GM23338 (cell line): ENCODE data around the gene ZFHX3. TPM values are rescaled to one million over a fixed set of nuclear protein-coding genes. Genes with fewer than 3 reads are reported as not detected.

Experiments
- ATAC-seq: fragments of 200-7000 bp; cut with Tn5 transposase; 3 replicates; pipeline ENCODE4 v1.9.1; 2020
- DNase-seq: peaks from one replicate; pipeline ENCODE4 v3.0.0-alpha.2; 2015; ENCODE audit warnings: low spot score
- H2AFZ ChIP-seq: fragments of 200-600 bp; sonication (generic); 2 replicates; pipeline ENCODE4 v1.8.0; 2016; ENCODE audit warnings: antibody characterized with exemption, mild to moderate bottlenecking, moderate library complexity
- H3F3A ChIP-seq: fragments of 200-600 bp; sonication (generic); replicated peaks from 2 replicates; pipeline ENCODE4 v1.8.0; 2017; ENCODE audit warnings: antibody characterized with exemption, mixed run types, low read depth
- H3K27ac ChIP-seq: fragments of 200-600 bp; sonication (generic); 2 replicates; pipeline ENCODE4 v1.6.1; 2016; ENCODE audit warnings: low read depth
- H3K27me3 ChIP-seq: fragments of 200-600 bp; sonication (generic); 2 replicates; pipeline ENCODE4 v1.8.0; 2016; ENCODE audit warnings: mild to moderate bottlenecking, mixed run types, moderate library complexity; ENCODE audit not compliant: insufficient read depth
- H3K36me3 ChIP-seq: fragments of 200-600 bp; sonication (generic); 2 replicates; pipeline ENCODE4 v1.8.0; 2016; ENCODE audit warnings: mild to moderate bottlenecking; ENCODE audit not compliant: insufficient read depth
- H3K4me1 ChIP-seq: fragments of 200-600 bp; sonication (generic); 2 replicates; pipeline ENCODE4 v1.8.0; 2016; ENCODE audit warnings: mild to moderate bottlenecking, moderate library complexity; ENCODE audit not compliant: insufficient read depth
- H3K4me2 ChIP-seq: fragments of 200-600 bp; sonication (generic); 2 replicates; pipeline ENCODE4 v1.7.1; 2017; ENCODE audit warnings: mixed run types
- H3K4me3 ChIP-seq: fragments of 200-600 bp; sonication (generic); 2 replicates; pipeline ENCODE4 v1.6.1; 2016; ENCODE audit warnings: mixed run types
- H3K79me2 ChIP-seq: fragments of 200-600 bp; sonication (generic); replicated peaks from 2 replicates; pipeline ENCODE4 v1.8.0; 2017; ENCODE audit warnings: mild to moderate bottlenecking; ENCODE audit not compliant: insufficient read depth
- H3K9me2 ChIP-seq: fragments of 200-600 bp; sonication (generic); 2 replicates; pipeline ENCODE4 v1.8.0; 2017; ENCODE audit not compliant: insufficient read depth
- H4K20me1 ChIP-seq: fragments of 200-600 bp; sonication (generic); replicated peaks from 2 replicates; pipeline ENCODE4 v1.8.0; 2017; ENCODE audit warnings: mild to moderate bottlenecking; ENCODE audit not compliant: insufficient read depth
- H3K27ac Mint-ChIP-seq: 2 replicates; pipeline ENCODE4 v1.8.0; 2020; ENCODE audit warnings: inconsistent platforms, mild to moderate bottlenecking, moderate library complexity, mixed read lengths
- H3K27me3 Mint-ChIP-seq: 3 replicates; pipeline ENCODE4 v1.8.0; 2022; ENCODE audit warnings: low read depth, mild to moderate bottlenecking, moderate library complexity, mixed read lengths, inconsistent platforms; ENCODE audit not compliant: insufficient read depth, poor library complexity
- H3K36me3 Mint-ChIP-seq: 3 replicates; pipeline ENCODE4 v1.8.0; 2021; ENCODE audit warnings: low read depth, mild to moderate bottlenecking, inconsistent platforms, moderate library complexity, mixed read lengths
- H3K4me1 Mint-ChIP-seq: 3 replicates; pipeline ENCODE4 v1.8.0; 2020; ENCODE audit warnings: mild to moderate bottlenecking, inconsistent platforms, mixed read lengths
- H3K4me3 Mint-ChIP-seq: 3 replicates; pipeline ENCODE4 v1.8.0; 2021; ENCODE audit warnings: moderate library complexity, mild to moderate bottlenecking, inconsistent platforms, mixed read lengths
- H3K9me3 Mint-ChIP-seq: 3 replicates; pipeline ENCODE4 v1.8.0; 2020; ENCODE audit warnings: moderate library complexity, mild to moderate bottlenecking, inconsistent platforms, mixed read lengths
- CREB1 ChIP-seq: fragments of 250-450 bp; sonication (Bioruptor Pico); IDR thresholded peaks from 2 replicates; pipeline ENCODE4 v1.5.0; 2020; ENCODE audit warnings: low read depth, mild to moderate bottlenecking, moderate library complexity
- EZH2 ChIP-seq: fragments of 200-600 bp; sonication (generic); IDR thresholded peaks from one replicate; pipeline ENCODE4 v1.8.0; 2017; ENCODE audit warnings: antibody characterized with exemption, mild to moderate bottlenecking, low read depth; ENCODE audit not compliant: unreplicated experiment
- EZH2phosphoT487 ChIP-seq: fragments of 200-600 bp; sonication (generic); IDR thresholded peaks from one replicate; pipeline ENCODE4 v1.8.1; 2018; ENCODE audit warnings: antibody characterized with exemption; ENCODE audit not compliant: unreplicated experiment
- JUNB ChIP-seq: IDR thresholded peaks from one replicate; pipeline ENCODE4 v1.6.1; 2016; ENCODE audit warnings: antibody characterized with exemption; ENCODE audit not compliant: unreplicated experiment
- NANOG ChIP-seq: IDR thresholded peaks from 2 replicates; pipeline ENCODE4 v1.6.1; 2016; ENCODE audit warnings: antibody characterized with exemption, borderline replicate concordance
- POLR2AphosphoS5 ChIP-seq: IDR thresholded peaks from 2 replicates; pipeline ENCODE4 v1.6.1; 2016; ENCODE audit warnings: antibody characterized with exemption, low read depth
- STAT1 ChIP-seq: IDR thresholded peaks from one replicate; pipeline ENCODE4 v1.6.1; 2016; ENCODE audit warnings: antibody characterized with exemption; ENCODE audit not compliant: unreplicated experiment
- ZNF114 ChIP-seq: fragments of 250-450 bp; sonication (Bioruptor Pico); IDR thresholded peaks from 2 replicates; pipeline ENCODE4 v1.5.0; 2020; ENCODE audit warnings: mild to moderate bottlenecking, moderate library complexity
- ZNF331 ChIP-seq: fragments of 250-450 bp; sonication (Bioruptor Pico); IDR thresholded peaks from 2 replicates; pipeline ENCODE4 v1.5.0; 2020; ENCODE audit warnings: low read depth, mild to moderate bottlenecking, moderate library complexity
- polyA plus RNA-seq: library from polyadenylated mRNA; unstranded; fragments of >200 nt; fragmentation: Nextera tagmentation; extraction: Ambion mirVana; gene quantifications from 2 replicates; pipeline ENCODE4 v1.2.1, GENCODE V29; 2016
- total RNA-seq: library from RNA; depleted of rRNA; stranded (reverse); fragments of >200 nt; shearing (Covaris generic); gene quantifications from 2 replicates; pipeline ENCODE4 v1.2.3, GENCODE V29; 2014
- TF ChIP-seq, protein P1 (sequence below): IDR thresholded peaks from 2 replicates; pipeline ENCODE4 v1.6.1; 2016; ENCODE audit warnings: antibody characterized with exemption
- TF ChIP-seq, protein P2 (sequence below): fragments of 250-450 bp; sonication (Bioruptor Pico); IDR thresholded peaks from 2 replicates; pipeline ENCODE4 v1.5.0; 2020; ENCODE audit warnings: mild to moderate bottlenecking, moderate library complexity
- TF ChIP-seq, protein P3 (sequence below), 2 experiments: fragments of 200-600 bp in 1 of 2; sonication (generic) in 1 of 2; conservative IDR thresholded peaks; 2 replicates each; pipeline versions ENCODE4 v1.5.1 to v1.6.1; 2016 to 2017; ENCODE audit warnings: antibody characterized with exemption in 2 of 2, low read depth in 2 of 2, mild to moderate bottlenecking in 2 of 2, moderate library complexity in 1 of 2
- TF ChIP-seq, protein P4 (sequence below): IDR thresholded peaks from one replicate; pipeline ENCODE4 v1.6.1; 2018; ENCODE audit warnings: antibody characterized with exemption; ENCODE audit not compliant: unreplicated experiment

The ZFHX3 gene
- total and polyA plus RNA-seq, 2 experiments from 2014 or later: 1.0 to 1.5 TPM

DNA sequence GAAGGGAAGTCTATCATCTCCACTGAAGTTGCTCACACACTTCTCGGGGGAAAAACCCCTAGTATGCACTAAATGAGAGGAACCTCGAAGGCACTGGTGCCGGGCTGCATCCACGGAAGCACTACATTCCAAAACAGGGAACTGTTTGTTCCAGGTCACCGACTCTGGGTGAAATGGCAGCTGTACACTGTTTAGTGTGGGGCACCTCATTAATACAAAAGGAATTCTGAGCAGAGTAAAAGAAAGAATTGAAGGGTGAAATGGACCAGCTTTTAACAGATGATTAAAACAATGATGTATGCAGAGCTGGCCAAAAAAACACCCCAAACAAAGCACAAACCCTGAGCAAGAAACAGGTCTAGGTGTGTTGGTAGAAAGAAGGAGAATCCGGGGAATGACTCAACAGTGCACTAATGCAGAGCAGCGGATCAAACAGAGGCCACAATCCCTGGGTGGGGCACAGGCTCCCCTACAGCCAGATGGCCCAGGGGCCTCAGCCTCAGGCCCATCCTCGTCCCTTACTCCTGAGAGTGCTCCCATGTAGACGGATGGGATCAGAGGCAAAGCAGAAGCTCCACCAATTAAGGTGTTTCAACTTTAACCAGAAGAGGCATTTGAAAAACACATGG lies 161.5 kb downstream of the ZFHX3 start:
- Histone ChIP-seq H3K4me2 (no peak overlapping the region), H2AFZ (no peak overlapping the region), H3K27ac (no peak overlapping the region), H3F3A (no peaks in the 10 kb centered on the region), H3K36me3 (no peaks in the 10 kb centered on the region), H3K4me3 (no peak overlapping the region), H4K20me1 (no peaks in the 10 kb centered on the region), H3K9me2 (no peaks in the 10 kb centered on the region), H3K79me2 (no peaks in the 10 kb centered on the region), H3K27me3 (no peaks in the 10 kb centered on the region), H3K4me1 (no peaks in the 10 kb centered on the region)
- Mint-ChIP-seq H3K4me3 (no peak overlapping the region), H3K4me1 (no peaks in the 10 kb centered on the region), H3K27ac (no peak overlapping the region), H3K27me3 (peaks cover 10% of the 10 kb centered on the region), H3K9me3 (no peaks in the 10 kb centered on the region; the same call in 2 of the 3 replicates), H3K36me3 (no peaks in the 10 kb centered on the region; the same call in 2 of the 3 replicates)
- ATAC-seq: no peak
- TF ChIP-seq, protein P1, sequence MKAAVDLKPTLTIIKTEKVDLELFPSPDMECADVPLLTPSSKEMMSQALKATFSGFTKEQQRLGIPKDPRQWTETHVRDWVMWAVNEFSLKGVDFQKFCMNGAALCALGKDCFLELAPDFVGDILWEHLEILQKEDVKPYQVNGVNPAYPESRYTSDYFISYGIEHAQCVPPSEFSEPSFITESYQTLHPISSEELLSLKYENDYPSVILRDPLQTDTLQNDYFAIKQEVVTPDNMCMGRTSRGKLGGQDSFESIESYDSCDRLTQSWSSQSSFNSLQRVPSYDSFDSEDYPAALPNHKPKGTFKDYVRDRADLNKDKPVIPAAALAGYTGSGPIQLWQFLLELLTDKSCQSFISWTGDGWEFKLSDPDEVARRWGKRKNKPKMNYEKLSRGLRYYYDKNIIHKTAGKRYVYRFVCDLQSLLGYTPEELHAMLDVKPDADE: no peak
- TF ChIP-seq EZH2phosphoT487: no peak
- TF ChIP-seq, protein P2, sequence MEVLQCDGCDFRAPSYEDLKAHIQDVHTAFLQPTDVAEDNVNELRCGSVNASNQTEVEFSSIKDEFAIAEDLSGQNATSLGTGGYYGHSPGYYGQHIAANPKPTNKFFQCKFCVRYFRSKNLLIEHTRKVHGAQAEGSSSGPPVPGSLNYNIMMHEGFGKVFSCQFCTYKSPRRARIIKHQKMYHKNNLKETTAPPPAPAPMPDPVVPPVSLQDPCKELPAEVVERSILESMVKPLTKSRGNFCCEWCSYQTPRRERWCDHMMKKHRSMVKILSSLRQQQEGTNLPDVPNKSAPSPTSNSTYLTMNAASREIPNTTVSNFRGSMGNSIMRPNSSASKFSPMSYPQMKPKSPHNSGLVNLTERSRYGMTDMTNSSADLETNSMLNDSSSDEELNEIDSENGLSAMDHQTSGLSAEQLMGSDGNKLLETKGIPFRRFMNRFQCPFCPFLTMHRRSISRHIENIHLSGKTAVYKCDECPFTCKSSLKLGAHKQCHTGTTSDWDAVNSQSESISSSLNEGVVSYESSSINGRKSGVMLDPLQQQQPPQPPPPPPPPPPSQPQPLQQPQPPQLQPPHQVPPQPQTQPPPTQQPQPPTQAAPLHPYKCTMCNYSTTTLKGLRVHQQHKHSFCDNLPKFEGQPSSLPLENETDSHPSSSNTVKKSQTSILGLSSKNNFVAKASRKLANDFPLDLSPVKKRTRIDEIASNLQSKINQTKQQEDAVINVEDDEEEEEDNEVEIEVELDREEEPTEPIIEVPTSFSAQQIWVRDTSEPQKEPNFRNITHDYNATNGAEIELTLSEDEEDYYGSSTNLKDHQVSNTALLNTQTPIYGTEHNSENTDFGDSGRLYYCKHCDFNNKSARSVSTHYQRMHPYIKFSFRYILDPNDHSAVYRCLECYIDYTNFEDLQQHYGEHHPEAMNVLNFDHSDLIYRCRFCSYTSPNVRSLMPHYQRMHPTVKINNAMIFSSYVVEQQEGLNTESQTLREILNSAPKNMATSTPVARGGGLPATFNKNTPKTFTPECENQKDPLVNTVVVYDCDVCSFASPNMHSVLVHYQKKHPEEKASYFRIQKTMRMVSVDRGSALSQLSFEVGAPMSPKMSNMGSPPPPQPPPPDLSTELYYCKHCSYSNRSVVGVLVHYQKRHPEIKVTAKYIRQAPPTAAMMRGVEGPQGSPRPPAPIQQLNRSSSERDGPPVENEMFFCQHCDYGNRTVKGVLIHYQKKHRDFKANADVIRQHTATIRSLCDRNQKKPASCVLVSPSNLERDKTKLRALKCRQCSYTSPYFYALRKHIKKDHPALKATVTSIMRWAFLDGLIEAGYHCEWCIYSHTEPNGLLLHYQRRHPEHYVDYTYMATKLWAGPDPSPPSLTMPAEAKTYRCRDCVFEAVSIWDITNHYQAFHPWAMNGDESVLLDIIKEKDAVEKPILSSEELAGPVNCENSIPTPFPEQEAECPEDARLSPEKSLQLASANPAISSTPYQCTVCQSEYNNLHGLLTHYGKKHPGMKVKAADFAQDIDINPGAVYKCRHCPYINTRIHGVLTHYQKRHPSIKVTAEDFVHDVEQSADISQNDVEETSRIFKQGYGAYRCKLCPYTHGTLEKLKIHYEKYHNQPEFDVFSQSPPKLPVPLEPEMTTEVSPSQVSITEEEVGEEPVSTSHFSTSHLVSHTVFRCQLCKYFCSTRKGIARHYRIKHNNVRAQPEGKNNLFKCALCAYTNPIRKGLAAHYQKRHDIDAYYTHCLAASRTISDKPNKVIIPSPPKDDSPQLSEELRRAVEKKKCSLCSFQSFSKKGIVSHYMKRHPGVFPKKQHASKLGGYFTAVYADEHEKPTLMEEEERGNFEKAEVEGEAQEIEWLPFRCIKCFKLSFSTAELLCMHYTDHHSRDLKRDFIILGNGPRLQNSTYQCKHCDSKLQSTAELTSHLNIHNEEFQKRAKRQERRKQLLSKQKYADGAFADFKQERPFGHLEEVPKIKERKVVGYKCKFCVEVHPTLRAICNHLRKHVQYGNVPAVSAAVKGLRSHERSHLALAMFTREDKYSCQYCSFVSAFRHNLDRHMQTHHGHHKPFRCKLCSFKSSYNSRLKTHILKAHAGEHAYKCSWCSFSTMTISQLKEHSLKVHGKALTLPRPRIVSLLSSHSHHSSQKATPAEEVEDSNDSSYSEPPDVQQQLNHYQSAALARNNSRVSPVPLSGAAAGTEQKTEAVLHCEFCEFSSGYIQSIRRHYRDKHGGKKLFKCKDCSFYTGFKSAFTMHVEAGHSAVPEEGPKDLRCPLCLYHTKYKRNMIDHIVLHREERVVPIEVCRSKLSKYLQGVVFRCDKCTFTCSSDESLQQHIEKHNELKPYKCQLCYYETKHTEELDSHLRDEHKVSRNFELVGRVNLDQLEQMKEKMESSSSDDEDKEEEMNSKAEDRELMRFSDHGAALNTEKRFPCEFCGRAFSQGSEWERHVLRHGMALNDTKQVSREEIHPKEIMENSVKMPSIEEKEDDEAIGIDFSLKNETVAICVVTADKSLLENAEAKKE (CRISPR knock-in tag): no peak
- TF ChIP-seq, protein P3, sequence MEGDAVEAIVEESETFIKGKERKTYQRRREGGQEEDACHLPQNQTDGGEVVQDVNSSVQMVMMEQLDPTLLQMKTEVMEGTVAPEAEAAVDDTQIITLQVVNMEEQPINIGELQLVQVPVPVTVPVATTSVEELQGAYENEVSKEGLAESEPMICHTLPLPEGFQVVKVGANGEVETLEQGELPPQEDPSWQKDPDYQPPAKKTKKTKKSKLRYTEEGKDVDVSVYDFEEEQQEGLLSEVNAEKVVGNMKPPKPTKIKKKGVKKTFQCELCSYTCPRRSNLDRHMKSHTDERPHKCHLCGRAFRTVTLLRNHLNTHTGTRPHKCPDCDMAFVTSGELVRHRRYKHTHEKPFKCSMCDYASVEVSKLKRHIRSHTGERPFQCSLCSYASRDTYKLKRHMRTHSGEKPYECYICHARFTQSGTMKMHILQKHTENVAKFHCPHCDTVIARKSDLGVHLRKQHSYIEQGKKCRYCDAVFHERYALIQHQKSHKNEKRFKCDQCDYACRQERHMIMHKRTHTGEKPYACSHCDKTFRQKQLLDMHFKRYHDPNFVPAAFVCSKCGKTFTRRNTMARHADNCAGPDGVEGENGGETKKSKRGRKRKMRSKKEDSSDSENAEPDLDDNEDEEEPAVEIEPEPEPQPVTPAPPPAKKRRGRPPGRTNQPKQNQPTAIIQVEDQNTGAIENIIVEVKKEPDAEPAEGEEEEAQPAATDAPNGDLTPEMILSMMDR (conservative IDR thresholded peaks at IDR 0.05; ENCODE audit: low read depth in 2 of 2): no peak
- TF ChIP-seq ZNF114 (CRISPR knock-in tag): no peak
- no peak for TF ChIP-seq POLR2AphosphoS5
- TF ChIP-seq EZH2: no peak
- TF ChIP-seq, protein P4, sequence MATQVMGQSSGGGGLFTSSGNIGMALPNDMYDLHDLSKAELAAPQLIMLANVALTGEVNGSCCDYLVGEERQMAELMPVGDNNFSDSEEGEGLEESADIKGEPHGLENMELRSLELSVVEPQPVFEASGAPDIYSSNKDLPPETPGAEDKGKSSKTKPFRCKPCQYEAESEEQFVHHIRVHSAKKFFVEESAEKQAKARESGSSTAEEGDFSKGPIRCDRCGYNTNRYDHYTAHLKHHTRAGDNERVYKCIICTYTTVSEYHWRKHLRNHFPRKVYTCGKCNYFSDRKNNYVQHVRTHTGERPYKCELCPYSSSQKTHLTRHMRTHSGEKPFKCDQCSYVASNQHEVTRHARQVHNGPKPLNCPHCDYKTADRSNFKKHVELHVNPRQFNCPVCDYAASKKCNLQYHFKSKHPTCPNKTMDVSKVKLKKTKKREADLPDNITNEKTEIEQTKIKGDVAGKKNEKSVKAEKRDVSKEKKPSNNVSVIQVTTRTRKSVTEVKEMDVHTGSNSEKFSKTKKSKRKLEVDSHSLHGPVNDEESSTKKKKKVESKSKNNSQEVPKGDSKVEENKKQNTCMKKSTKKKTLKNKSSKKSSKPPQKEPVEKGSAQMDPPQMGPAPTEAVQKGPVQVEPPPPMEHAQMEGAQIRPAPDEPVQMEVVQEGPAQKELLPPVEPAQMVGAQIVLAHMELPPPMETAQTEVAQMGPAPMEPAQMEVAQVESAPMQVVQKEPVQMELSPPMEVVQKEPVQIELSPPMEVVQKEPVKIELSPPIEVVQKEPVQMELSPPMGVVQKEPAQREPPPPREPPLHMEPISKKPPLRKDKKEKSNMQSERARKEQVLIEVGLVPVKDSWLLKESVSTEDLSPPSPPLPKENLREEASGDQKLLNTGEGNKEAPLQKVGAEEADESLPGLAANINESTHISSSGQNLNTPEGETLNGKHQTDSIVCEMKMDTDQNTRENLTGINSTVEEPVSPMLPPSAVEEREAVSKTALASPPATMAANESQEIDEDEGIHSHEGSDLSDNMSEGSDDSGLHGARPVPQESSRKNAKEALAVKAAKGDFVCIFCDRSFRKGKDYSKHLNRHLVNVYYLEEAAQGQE: no peak
- no peak for TF ChIP-seq STAT1
- TF ChIP-seq ZNF331: no peak
- no peak for TF ChIP-seq NANOG
- TF ChIP-seq JUNB: no peak
- TF ChIP-seq CREB1 (CRISPR knock-in tag): no peak
- DNase-seq: no peak
